Stimulated activated CD8-positive, alpha-beta memory T cell treated with anti-CD3 and anti-CD28 coated beads, Interleukin-2, amount 100 ng/mL, for 1 hour (primary cell): Measurements from ENCODE around the gene TMEM139.

ENCODE experiments used
- DNase-seq, 2 donors: peaks; one replicate each; pipeline ENCODE4 v3.0.0-alpha.2; 2020; ENCODE audit warnings: low read depth in 2 of 2

Gene TMEM139

DNA sequence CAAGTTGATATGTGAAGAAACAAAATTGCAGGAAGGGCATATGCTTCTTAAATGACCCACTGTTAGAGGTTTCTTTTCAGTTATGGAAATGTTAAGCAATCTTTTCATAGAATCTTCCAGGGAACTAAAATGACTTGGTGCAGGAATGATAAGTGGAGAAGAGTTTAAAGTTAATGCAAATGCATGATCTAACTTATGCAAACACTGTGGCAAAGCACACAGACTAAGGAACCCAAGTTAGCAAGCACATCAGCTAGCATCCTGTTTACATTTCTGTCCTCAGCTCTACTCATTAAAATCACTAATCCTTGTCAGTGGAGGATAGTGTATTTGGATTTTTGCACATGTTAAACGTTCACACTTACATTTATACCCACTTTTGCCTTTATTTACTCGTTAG, 40.5 kb downstream of the TMEM139 start:
- DNase-seq, result no peak

DNA sequence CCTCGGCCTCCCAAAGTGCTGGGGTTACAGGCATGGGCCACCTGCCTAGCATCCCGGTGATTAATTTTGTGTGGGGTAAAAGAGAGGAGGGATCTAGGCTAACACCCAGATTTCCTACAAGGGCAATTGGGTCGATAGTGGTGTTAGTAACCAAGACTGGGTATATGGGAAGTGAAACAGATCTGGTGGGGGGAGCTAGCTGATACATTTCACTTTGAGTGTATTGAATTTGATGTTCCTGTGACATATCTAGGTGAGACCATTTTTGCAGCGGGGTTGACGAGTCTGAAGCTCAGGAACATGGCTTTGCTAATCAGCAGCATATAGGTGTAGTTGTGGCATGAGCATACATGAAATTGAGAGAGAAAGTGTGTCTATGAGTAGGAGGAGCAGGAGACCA, 43.1 kb downstream of the TMEM139 start:
- no peak for DNase-seq

DNA sequence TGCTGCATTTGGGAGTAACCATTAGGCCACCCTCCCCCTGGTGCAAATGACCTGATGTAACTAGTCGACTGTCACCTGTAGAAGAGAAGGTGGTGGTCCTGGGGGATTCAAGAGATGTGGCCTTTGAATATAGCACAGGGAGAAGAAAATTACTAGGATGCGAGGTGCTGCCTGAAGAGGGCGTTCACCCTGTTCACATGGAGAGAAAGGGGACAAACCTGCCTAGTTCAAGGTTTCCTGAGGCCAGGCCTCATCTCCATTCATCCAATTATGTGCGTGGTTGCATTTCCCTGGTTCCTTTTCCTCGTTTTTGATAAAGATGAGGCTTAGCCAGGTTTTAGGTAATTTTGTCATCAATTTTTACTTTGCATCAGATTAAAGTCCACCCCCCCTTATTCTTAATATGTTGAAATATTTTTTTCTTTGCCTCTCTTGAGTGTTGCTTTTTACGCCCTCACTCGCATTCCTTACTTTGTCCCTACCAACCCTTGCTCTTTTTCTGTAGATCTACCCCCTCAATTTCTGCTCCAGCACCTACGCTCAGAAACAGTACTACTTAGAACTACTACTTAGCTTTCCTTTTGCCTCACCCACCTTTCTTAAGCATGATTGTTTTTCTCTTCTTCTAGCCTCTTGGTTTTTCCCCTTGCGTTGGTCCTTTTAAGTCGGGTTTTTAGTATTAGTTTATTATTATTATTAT, 44.9 kb downstream of the TMEM139 start:
- no peak for DNase-seq

DNA sequence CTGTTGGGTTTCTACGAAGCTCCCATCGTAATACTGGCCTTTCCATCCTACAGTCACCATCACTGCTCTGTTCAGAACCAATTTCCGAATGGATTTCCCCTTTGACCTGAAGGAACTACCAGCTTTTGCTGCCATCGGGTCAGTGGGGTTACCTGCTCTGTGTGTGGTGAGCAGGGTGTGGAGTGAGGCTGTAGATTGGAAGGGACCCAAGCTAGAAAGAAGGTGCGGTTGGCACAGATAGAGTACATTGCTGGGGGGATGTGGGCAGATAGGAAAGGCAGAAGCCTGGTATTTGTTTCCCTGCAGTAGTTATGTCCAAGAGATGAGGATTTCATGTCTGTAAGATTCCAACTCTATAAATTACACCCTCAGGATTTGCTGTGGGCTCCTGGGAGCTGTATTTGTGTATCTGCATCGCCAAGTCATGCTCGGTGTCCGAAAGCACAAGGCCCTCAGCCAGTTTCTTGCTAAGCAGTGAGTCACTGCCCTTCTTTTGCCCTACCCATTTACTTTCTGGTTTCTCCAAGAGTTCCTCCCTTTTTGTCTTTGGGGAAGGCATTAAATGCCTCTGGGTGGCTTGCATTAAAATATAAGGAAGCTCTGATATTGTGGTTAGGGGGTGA, 46.5 kb downstream of the TMEM139 start:
- no peak for DNase-seq

DNA sequence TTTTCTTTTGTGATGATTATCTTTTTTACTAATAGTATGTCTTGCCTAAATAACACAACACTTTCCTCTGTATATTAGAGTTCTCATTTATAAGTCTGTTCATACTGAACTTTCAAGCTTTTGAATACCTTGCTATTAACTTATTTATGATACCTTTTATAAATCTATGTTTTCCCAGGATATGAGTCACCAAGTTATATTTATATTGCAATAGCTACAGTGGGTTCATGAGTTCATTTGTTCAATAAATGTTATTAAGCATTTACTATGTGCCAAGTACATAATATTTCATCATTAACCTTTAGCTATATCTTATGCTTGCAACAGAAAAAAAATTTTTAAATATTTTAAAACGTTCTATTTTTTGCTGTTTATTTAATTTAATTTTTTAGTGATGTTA, 49.5 kb downstream of the TMEM139 start:
- no peak for DNase-seq

DNA sequence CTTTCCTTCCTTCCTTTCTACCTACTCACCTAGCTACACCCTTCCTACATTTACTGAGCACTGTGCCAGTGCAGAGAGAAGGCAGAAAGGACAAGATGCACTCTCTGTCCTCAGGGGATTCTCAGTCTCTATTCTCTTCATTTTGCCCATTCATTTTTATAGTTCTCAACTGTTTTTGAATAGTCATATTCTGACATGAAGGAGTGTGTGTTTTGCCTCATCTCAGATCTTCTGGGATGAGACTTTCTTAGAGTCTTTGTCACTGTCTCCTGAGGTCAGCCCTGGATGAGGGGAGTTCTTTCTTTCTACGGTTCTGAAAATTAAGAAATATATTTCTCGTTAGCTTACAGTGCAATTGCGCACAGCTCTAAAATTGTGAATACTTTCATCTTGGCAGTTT, 52.5 kb downstream of the TMEM139 start:
- no peak for DNase-seq
